T-helper 1 cell (primary cell): ENCODE measurements around the gene RNF217.

Experiments
- DNase-seq, 5 donors: peaks; one replicate each; pipeline ENCODE4 v3.0.0-alpha.2; 2012 to 2020

Gene RNF217

GRCh38 chr6:124990988-124991387, 28.8 kb downstream of the RNF217 start:
- no peak for DNase-seq

GRCh38 chr6:124991764-124992295, 29.6 kb downstream of the RNF217 start:
- no peak for DNase-seq

- no peak for DNase-seq
Measured at GRCh38 chr6:124993327-124993726, 31.1 kb downstream of the RNF217 start.

- no peak for DNase-seq
Measured at GRCh38 chr6:124994648-124995047, 32.4 kb downstream of the RNF217 start.

GRCh38 chr6:124995131-124995530, 32.9 kb downstream of the RNF217 start:
- DNase-seq, result no peak

- no peak for DNase-seq
Measured at GRCh38 chr6:124995645-124996325, 33.5 kb downstream of the RNF217 start.

GRCh38 chr6:124996411-124996810, 34.2 kb downstream of the RNF217 start:
- no peak for DNase-seq

- DNase-seq, result no peak
Measured at GRCh38 chr6:124997196-124997875, 35.1 kb downstream of the RNF217 start.

- DNase-seq, result no peak
Measured at GRCh38 chr6:124999105-124999764, 37.0 kb downstream of the RNF217 start.

- no peak for DNase-seq
Measured at GRCh38 chr6:125001684-125002405, 39.6 kb downstream of the RNF217 start.

- no peak for DNase-seq
Measured at GRCh38 chr6:125002406-125002741, 40.1 kb downstream of the RNF217 start.

- no peak for DNase-seq
Measured at GRCh38 chr6:125003070-125003469, 40.8 kb downstream of the RNF217 start.

GRCh38 chr6:125004198-125004597, 42.0 kb downstream of the RNF217 start:
- DNase-seq, result no peak

GRCh38 chr6:125004797-125005595, 42.8 kb downstream of the RNF217 start:
- no peak for DNase-seq

GRCh38 chr6:125008261-125008703, 46.0 kb downstream of the RNF217 start:
- no peak for DNase-seq

GRCh38 chr6:125008957-125009356, 46.7 kb downstream of the RNF217 start:
- no peak for DNase-seq

- no peak for DNase-seq
Measured at GRCh38 chr6:125009578-125009977, 47.3 kb downstream of the RNF217 start.

GRCh38 chr6:125013938-125014660, 51.9 kb downstream of the RNF217 start:
- peak in 1 of 5 donors; percentile 59 for DNase-seq

- DNase-seq, result no peak
Measured at GRCh38 chr6:125014661-125014957, 52.4 kb downstream of the RNF217 start.

GRCh38 chr6:125015152-125015551, 52.9 kb downstream of the RNF217 start:
- DNase-seq, result no peak

GRCh38 chr6:125018136-125018535, 55.9 kb downstream of the RNF217 start:
- DNase-seq, result no peak

- DNase-seq, result no peak
Measured at GRCh38 chr6:125019281-125019680, 57.0 kb downstream of the RNF217 start.
